ENCODE data around the gene ARX. TPM values are rescaled to one million over a fixed set of nuclear protein-coding genes. Genes with fewer than 3 reads are reported as not detected.

ARX gene
- total and polyA plus RNA-seq, 12 donors: 0.13 TPM; not detected in 11

GRCh38 chrX:25049357-25049756 is 33.6 kb upstream of the ARX start:
- Histone ChIP-seq H3K4me3 (no peak overlapping the region), H3K27me3 (peaks cover 0 to 19% (median 0%) of the 10 kb centered on the region in 7 donors), H3K4me1 (peaks cover 0 to 8% (median 0%) of the 10 kb centered on the region in 9 donors), H3K9me3 (no peaks in the 10 kb centered on the region), H3K27ac (no peak overlapping the region), H3K36me3 (no peaks in the 10 kb centered on the region)
- intact Hi-C loops (cut with DNase I): no loop called here
- TF ChIP-seq CTCF (IDR thresholded peaks at IDR 0.05): no peak
- ATAC-seq: no peak
- WGBS, 2 donors: 35 to 38% methylated on average over 5 of the region's 5 CpGs
- no peak for DNase-seq

GRCh38 chrX:25048178-25048577 is 32.4 kb upstream of the ARX start:
- no peak for ATAC-seq
- WGBS, 2 donors: 76 to 86% methylated on average over 7 of the region's 7 CpGs
- intact Hi-C loops (cut with DNase I): no loop called here
- no peak for TF ChIP-seq CTCF (IDR thresholded peaks at IDR 0.05)
- DNase-seq: no peak
- Histone ChIP-seq H3K9me3 (no peaks in the 10 kb centered on the region), H3K27ac (no peak overlapping the region), H3K27me3 (peaks cover 0 to 19% (median 0%) of the 10 kb centered on the region in 7 donors), H3K4me1 (peaks cover 0 to 8% (median 0%) of the 10 kb centered on the region in 9 donors), H3K4me3 (no peak overlapping the region), H3K36me3 (no peaks in the 10 kb centered on the region)

GRCh38 chrX:25043192-25043591 is 27.4 kb upstream of the ARX start:
- ATAC-seq (no peak), DNase-seq (no peak)
- 75 to 88% methylated on average over 1 of the region's 1 CpG for WGBS, 2 donors
- Histone ChIP-seq H3K27ac (no peak overlapping the region), H3K9me3 (no peaks in the 10 kb centered on the region), H3K4me3 (no peak overlapping the region), H3K36me3 (no peaks in the 10 kb centered on the region), H3K27me3 (peaks cover 0 to 11% (median 0%) of the 10 kb centered on the region in 7 donors), H3K4me1 (no peaks in the 10 kb centered on the region)
- no peak for TF ChIP-seq CTCF (IDR thresholded peaks at IDR 0.05)
- intact Hi-C loops (cut with DNase I): no loop called here

GRCh38 chrX:25039036-25039435 is 23.3 kb upstream of the ARX start:
- no peaks in the 10 kb centered on the region for H3K9me3 ChIP-seq
- intact Hi-C loops (cut with DNase I): no loop called here
- TF ChIP-seq CTCF (IDR thresholded peaks at IDR 0.05): no peak
- no peak for DNase-seq
- H3K27ac ChIP-seq: no peak overlapping the region
- H3K27me3 ChIP-seq: no peaks in the 10 kb centered on the region
- H3K36me3 ChIP-seq: no peaks in the 10 kb centered on the region
- 82 to 94% methylated on average over 10 of the region's 10 CpGs for WGBS, 2 donors
- no peak for ATAC-seq
- no peak overlapping the region for H3K4me3 ChIP-seq
- no peaks in the 10 kb centered on the region for H3K4me1 ChIP-seq

Measured in heart right ventricle (tissue), 16 donors.